ENCODE measurements around the gene TRMT112.

TRMT112 gene

DNA sequence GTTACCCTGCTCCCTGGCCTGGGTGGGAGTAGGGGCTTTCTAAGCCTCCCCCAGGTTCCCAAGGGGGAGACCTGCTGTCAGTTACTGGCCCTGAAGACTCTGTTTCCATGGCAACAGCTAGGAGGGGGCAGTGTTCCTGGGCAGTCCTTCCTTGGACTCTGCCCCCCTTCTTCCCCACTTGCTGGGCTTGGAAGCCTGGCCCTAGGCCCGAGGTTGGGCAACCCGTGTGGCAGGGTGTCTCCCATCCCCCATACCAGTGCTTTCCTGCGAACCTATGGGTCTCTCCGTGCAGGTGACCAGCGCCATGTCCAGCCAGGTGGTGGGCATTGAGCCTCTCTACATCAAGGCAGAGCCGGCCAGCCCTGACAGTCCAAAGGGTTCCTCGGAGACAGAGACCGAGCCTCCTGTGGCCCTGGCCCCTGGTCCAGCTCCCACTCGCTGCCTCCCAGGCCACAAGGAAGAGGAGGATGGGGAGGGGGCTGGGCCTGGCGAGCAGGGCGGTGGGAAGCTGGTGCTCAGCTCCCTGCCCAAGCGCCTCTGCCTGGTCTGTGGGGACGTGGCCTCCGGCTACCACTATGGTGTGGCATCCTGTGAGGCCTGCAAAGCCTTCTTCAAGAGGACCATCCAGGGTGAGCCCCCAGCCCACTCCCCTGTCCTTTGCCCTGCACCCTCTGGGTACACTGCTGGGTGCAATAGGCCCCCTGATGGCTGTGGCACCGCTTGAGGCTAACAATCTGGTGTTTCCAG, 10.3 kb downstream of the TRMT112 start:
- no peak for DNase-seq

DNA sequence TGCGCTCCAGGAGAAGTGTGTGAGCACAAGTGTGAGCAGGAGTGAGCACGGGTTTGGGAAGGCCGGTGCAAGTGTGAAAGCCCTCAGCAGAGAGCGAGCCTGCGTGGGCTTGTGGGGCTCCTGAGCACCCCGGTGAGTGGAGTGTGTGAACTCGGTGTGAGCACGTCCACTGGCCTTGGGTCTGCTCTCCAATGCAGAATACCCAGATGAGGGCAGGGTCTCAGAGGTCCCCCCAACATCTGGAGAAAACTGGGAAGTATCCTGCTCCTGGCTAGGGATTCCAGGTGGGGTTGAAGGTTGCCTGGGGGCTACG, 10.8 kb downstream of the TRMT112 start:
- no peak for DNase-seq

DNA sequence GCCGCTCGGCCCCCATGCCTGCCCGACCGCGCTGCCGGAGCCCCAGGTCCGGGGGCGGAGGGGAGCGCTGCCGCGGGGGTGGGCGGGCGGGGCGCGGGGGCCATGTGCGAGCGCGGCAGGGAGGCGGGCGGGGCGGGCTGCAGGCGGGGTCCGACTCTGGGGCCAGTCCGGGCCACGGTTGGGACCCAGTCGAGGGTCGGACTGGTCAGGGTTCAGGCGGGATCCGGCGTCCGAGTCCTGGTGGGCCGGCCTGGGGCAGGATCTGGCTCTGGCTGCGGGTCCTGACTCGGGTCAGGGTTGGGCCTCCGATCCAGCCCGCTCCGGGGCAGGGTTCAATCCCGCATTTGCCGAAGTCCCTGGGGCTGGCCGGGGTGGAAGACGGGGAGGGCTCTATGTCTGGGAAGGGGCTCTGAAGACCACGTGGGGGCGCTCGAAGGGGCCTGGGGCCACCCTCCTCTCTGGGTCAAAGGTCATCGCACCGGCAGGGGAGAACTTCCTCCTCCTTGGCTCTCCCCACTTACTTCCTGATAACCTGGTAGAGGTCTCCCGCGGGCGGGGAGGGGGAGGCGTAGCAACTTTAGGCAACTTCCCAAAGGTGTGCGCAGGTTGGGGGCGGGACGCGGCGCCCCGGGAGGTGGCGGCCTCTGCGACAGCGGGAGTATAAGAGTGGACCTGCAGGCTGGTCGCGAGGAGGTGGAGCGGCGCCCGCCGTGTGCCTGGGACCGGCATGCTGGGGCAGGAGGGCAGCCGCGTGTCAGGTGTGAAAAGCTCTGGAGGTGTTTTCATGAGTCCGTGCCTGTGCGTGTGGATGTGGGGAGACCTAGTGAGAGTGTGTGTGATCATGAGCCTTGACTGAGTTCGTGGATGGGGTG, 11.4 kb downstream of the TRMT112 start:
- DNase-seq: peak; percentile 45 to 79 (median 60)

DNA sequence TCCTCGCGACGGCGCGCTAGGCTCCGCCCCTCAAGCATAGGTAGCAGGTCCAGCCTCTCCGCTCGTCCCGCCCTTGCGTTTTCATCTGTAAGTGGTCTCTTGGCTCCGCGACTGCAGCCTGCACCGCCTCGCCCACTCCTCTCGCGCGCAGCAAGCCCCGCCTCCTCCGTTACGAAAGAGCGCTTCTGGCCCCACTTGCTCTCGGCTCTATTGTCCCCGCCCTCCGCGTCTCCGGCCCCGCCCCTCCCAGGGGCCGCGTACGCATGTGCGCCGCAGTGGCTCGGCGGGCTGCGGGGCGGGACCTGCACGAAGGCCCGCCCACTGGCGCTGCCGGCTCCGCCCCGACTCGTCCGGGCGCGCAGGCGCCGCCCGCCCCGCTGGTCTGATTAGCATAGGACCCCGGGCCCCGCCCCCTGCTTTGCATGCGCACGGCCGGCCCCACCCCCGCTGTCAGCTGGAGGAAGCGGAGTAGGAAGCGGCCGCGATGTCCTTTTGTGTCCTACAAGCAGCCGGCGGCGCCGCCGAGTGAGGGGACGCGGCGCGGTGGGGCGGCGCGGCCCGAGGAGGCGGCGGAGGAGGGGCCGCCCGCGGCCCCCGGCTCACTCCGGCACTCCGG, 12.2 kb downstream of the TRMT112 start, which contains the start of gene ESRRA:
ESRRA (plus strand) TSS at position 450 of the 616 bp plus-strand sequence. CDS start 1,656 bp downstream, outside the sequence.
- DNase-seq: peak; percentile 99 to 100 (median 99)

DNA sequence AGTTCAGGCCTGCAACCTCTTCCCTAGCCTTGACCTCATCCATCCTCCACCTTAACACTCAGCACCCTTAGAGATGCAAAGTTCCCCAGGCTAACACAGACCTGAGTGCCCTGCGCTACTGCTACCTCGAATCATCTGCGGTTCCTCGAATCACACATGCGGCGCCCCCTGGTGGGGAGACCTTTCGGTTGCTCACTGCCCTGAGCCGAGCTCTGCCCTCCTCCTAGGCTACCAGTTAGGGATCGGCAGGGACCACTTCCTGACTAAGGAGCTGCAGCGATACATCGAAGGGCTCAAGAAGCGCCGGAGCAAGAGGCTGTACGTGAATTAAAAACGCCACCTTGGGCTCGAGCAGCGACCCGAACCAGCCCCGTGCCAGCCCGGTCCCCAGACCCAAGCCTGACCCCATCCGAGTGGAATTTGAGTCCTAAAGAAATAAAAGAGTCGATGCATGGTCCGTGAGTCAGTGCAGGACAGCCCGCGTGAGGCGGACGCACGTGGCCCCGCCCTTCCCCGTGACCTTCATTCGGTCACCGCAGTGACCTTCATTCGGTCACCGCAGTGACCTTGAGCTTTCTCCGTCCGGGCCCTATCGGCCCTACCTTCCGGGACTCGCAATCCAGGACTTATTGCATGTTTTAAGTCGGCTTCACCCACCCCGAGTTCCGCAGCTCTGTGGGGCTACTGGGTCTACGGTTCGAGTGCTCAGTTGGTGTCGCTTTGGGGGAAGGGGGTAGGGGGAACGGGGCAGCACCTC, 12.9 kb downstream of the TRMT112 start:
- peak; percentile 84 to 94 (median 88) for DNase-seq

DNA sequence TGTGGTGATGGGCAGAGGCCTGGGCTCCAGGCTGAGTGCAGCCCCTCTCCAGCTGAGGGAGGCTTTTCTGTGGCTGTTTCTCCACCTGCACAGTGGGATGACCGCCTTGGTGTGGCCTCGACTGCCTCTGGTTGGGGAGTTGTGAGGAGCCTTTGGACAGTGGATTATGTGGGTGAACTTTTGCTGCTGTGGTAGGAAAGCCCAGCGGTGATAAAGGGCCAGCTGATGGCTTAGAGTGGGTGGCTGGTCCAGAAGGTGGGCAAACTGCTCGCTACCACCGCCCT, 13.4 kb downstream of the TRMT112 start:
- no peak for DNase-seq

DNA sequence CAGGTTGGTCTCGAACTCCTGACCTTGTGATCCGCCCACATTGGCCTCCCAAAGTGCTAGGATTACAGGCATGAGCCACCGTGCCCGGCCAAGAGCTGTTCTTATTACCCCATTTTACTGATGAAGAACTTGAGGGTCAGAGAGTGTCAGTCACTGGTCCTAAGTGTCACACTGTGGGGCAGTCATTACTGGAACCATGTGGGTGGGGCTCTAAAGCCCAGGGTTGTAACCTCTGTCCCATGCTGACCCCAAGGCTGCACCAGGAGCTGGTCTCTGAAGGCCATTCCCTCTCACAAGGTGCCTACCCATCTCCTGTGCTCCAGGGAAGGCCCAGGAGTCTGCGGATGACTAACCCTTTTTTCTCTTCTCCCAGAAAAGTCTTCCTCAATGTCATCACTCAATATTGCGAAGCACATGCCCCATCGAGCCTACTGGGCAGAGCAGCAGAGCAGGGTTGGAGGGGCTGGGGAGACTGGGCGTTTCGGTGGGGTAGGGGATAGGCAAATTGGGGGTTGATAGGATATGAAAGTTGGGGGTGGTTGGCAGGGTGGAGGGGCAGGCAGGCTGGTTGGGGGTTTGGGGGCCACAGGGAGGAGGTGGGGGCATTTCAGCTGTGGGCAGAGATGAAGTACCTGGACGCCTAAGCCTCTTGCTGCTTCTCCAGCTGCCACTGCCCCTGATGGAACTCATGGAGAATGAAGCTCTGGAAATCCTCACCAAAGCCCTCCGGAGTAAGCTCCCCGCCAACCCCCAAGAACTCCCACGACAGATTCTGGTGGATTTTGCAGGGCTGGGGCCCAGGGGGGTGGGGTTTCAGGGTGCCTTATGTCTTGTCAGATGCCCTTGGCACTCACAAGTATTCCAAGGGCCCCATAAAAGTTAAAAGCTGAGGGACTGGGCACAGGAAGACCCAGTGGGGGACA, 14.0 kb downstream of the TRMT112 start:
- no peak for DNase-seq

DNA sequence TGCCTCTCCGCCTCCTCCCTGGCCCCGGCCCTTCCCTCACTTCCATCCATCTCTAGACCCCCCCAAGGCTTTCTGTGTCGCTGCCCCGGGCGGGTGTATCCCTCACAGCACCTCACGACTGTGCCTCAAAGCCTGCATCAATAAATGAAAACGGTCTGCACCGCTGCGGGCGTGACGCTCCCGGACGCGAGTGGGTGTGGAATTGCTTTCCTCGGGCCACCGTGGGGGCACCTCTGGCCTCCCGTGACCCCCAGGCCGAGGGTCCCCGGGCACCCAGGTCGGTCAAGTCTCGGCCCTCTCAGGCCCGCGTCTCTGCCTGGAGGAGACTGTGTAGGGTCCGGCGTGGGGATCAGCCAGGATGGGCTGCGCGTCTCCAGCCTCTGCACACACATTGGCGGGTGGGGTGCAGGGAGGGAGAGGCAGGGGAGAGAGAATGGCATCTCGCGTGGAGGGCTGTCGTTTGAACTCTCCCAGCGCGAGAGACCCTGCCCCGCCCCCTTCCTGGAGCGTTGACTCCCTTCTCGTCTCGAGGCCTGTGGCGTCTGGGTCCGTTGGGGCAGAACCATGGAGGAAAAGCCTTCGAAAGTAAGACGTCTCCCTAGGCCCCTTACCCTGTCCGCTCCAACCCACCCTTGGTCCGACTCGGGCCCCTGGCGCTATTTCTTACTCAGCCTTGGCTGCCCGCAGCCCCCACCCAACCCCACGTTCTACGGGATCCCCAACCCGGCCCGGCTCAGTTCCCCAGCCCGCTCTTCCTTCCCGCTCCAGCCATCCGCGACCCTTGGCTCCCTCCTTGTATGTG, 17.3 kb downstream of the TRMT112 start, which contains the start of gene CATSPERZ:
CATSPERZ (plus strand) TSS at position 512 of the 802 bp plus-strand sequence; CDS start at position 565, 53 bp downstream.
- no peak for DNase-seq

DNA sequence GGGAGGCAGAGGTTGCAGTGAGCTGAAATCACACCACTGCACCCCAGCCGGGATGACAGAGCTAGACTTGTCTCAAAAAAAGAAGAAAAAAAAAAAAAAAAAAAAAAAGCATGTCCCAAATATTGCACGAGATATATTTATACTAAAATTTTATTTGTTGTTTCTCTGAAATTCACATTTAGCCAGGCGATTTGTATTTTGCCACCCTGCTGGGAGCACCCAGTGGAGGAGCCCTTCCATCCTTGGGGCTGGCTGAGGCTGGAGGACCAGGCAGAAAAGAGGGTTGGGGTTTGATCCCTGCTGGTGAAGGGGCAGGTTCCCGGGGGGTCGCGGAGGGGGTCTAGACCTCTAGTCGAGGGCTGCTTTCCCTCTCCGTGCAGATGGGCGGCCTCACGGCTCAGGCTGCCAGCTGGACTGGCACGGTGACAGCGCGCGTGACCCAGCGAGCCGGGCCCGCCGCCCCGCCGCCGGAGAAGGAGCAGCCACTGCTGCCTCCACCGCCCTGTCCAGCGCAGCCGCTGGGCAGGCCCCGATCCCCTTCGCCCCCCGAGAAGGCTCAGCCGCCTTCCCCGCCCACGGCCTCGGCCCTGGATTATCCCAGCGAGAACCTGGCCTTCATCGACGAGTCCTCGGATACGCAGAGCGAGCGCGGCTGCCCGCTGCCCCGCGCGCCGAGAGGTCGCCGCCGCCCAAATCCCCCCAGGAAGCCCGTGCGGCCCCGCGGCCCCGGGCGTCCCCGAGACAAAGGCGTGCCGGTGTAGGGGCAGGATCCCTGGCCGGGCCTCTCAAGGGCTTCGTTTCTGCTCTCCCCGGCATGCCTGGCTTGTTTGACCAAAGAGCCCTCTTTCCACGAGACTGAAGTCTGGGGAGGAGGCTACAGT, 18.2 kb downstream of the TRMT112 start:
- no peak for DNase-seq

DNA sequence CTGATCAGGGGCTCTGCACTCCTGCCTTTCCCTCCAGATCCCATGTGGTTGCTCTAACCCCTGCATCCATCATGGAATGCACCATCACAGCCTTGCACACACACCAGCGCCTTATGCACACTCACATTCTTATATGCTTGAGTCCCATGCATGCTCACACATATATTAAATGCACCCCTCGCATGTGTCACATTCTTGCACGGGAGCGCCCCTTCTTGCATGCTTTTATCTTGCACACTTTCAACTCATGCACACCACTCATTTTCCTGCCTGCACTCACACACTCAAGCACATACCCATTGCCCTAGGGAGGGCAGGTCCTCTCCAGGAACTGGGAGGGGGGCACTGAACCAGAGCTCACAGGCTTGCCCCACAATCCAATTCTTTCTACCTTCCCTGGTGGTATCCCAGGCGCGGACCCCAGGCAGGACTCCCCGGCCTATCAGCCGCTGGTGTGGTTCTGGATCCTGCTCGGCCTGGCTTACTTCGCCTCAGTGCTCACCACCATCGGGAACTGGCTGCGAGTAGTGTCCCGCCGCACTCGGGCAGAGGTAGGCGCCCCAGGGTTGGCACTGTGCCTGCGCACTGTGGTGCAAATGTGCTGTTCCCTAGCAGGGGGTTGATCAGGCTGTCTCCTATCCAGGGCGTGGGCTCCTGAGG, 19.5 kb downstream of the TRMT112 start:
- no peak for DNase-seq

DNA sequence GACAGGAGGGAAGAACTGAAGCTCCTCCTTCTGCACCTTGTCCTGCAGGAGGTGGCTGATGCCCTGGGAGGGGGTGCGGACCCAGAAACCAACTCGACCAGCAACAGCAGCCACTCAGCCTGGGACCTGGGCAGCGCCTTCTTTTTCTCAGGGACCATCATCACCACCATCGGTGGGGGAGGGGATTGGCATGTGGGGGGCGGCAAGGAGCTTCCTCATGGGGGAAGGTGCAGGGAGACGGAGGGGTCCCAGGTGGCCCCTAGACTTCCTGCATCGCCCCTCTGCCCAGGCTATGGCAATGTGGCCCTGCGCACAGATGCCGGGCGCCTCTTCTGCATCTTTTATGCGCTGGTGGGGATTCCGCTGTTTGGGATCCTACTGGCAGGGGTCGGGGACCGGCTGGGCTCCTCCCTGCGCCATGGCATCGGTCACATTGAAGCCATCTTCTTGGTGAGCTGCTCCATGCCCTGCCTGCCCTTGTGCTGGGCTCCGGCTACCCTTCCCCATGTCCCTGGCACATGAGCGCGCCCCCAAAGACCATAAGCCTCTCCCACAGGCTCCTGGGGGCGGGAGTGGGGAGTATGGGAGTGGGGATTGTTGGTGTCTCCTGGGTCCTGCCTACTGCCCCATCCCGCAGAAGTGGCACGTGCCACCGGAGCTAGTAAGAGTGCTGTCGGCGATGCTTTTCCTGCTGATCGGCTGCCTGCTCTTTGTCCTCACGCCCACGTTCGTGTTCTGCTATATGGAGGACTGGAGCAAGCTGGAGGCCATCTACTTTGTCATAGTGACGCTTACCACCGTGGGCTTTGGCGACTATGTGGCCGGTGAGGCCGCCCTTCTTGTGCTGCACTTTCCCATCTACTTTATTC, 20.3 kb downstream of the TRMT112 start:
- no peak for DNase-seq

DNA sequence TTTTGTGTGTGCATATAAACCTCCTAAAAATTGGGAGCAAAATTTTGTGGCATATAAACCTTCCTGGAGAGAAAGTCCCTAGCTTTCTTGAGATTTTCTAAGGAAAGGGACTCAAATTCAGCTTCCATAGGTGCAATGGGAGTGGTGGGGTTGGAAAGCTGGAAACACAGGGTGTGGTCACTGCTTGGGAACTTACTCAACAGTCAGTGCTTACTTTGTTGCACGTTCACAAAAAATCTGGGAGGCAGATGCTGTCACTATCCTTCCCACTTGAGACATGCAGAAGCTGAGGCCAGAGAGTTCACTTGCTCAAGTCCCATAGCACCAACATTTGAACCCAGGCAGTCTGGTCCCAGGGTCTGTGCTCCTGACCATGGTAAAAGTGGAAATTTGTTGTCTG, 21.1 kb downstream of the TRMT112 start:
- DNase-seq: no peak

DNA sequence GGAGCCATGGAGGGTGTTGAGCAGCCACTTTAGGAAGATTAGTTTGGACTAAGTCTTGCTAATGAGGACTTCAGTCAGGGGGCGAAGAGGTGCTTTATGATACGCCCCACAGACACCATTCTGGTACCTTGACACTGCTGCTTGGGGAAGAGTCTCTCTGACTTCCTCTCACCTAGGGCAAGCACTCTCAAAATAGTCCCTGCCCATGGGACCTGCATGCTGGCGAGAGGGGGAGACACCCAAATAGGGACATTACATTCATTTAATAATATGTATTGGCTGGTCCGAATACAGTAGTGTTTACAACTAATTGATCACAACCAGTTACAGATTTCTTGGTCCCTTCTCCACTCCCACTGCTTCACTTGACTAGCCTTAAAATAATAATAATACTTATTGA, 21.6 kb downstream of the TRMT112 start:
- no peak for DNase-seq

DNA sequence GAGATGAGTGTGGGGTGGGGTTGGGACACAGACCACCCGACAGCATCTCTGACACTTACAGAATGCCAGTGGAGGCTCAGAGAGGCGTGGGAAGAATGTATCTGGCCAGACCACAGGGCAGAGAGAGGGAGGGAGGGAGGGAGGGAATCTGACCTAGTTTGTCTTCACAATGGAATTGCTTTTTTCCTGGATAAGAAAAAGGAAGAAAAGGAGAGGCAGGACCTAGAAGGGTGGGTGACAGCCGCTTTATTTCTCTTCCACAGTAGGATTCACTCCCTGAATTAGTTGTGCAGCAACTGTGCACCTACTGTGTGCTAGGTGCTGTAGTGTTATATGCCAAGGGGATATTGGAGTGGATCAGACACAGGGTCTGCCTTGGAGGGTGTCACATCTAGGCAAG, 22.6 kb downstream of the TRMT112 start:
- no peak for DNase-seq

DNA sequence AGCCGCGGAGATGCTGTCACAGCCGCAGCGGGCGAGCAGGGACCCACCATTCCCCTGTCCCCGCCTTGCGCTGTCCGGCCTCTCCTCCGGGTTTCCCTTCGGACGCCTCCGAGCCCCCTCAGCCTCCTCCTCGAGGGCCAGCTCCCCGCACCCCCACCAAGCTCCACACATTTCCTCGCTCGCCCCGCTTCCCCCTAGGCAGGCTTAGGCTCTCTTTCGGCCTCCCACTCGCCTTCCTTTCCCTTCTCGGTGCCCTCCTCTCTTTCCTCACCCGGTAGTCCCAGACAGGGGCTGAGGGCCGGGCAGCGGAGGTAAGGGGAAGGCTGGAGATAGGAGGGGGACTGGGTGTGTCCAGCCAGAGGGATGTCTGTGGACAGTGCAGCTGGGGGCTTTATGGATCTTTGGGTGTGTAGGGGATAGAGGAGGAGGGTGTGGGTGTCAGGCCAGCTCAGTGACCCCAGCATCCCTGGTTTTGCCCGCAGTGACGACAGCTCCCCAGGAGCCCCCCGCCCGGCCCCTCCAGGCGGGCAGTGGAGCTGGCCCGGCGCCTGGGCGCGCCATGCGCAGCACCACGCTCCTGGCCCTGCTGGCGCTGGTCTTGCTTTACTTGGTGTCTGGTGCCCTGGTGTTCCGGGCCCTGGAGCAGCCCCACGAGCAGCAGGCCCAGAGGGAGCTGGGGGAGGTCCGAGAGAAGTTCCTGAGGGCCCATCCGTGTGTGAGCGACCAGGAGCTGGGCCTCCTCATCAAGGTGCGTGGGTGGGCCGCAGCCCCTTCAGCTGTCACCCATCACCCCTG, 24.7 kb downstream of the TRMT112 start:
- DNase-seq: no peak

DNA sequence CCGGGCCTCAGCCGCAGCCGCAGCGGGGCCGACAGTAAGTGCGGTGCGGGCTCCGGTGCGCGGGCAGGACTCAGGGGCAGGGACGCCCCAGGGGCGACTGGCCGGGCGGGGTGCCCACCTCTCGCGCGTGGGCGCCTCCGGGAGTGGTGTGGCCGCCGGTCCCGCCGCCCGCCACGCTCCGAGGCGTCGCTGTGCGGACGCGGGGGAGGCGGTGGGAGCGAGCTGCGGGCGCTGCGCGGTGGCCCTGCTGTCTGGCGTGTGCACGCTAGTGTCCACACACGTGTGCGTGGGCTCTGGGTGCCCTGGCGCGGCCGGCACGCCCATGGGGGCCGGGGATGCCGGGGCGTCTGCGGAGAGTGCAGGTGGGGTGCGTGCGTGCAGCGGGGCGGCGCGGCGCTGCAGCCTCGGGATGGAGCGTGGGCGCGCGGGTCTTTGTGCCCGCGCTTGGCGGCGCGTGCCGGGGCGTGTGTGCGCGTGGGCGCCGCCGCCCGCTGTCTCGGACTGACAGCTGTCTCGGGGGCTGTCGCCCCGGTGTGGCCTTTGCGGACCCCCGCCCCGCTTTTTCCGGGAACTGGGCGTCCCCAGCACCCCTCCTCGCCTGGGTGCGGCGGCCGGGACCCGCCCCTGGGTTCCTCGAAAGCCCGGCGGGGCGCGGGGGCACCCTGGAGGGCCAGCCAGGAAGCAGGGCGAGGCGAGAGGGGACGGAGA, 25.5 kb downstream of the TRMT112 start:
- DNase-seq: no peak

DNA sequence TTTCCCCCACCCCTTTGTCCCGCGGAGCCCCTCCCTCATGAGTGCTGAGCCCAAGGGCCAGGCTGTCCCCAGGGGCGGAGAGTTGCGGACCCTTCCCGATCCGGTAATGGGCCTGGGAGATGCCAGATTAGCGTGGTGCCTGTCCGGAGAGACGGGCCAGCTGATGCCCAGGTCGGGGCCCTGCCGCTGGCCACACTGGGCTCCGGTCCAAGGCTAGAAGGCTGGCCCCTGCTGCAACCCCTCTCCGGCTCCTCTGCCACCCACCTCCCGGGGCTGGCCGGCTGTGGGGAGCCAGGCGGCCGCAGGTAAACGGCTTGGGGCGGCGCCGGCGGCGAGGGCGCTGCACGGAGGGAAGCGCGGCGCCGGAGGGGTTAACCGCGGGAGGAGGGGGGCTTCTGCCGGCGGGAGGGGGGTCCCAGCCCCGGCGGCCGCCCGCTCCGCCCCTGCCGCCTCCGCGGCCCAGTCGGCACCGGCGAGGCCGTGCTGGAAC, 26.1 kb downstream of the TRMT112 start, which contains the start of gene KCNK4:
KCNK4 (plus strand) TSS at position 41 of the 490 bp plus-strand sequence. CDS start 1,717 bp downstream, outside the sequence.
- DNase-seq: no peak
